ENCODE results near the gene KRT80.

The KRT80 gene

DNA sequence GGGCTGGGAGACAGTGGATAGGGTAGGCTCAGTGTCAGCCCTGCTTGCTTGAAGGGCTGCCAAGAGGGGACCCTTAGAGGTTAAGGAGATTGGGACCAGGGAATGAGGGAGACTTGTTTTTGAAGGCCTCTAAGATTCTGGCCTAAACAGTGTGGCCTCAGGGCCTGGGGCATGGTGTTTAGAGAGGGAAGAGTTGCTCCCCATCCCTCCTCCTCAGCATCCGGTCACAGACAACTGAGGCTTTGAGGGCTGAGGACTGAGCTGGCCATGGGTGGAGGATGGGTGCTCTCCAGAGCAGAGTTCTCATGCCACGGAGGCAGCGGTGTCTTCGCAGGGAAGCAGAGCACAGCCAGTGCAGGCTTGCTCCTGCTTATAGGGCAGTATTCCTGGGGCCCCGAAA, 49.4 kb downstream of the KRT80 start:
- TF ChIP-seq, protein P1, sequence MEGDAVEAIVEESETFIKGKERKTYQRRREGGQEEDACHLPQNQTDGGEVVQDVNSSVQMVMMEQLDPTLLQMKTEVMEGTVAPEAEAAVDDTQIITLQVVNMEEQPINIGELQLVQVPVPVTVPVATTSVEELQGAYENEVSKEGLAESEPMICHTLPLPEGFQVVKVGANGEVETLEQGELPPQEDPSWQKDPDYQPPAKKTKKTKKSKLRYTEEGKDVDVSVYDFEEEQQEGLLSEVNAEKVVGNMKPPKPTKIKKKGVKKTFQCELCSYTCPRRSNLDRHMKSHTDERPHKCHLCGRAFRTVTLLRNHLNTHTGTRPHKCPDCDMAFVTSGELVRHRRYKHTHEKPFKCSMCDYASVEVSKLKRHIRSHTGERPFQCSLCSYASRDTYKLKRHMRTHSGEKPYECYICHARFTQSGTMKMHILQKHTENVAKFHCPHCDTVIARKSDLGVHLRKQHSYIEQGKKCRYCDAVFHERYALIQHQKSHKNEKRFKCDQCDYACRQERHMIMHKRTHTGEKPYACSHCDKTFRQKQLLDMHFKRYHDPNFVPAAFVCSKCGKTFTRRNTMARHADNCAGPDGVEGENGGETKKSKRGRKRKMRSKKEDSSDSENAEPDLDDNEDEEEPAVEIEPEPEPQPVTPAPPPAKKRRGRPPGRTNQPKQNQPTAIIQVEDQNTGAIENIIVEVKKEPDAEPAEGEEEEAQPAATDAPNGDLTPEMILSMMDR (conservative IDR thresholded peaks at IDR 0.05): no peak
- H3K27ac ChIP-seq: no peak overlapping the region

DNA sequence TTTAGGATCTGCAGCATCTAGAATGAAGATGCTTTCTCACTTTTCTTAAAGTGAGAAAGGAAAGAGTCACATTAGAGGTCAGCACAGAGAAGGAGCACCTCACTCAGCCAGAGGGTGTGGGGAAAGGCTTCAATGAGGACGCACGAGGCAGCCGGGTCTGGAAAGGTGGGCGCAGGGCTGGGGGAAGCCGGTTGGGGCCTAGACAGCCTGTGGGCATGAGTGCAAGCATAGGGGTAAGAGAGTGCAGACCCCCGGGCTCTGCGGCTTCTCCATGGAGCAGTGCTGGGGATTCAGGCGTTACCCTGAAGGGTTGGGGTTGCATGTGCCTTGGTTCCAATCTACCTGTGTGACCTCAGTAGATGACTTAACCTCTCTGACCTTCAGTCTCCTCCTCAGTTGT, 49.9 kb downstream of the KRT80 start:
- TF ChIP-seq, protein P1 (conservative IDR thresholded peaks at IDR 0.05): no peak
- no peak overlapping the region for H3K27ac ChIP-seq

DNA sequence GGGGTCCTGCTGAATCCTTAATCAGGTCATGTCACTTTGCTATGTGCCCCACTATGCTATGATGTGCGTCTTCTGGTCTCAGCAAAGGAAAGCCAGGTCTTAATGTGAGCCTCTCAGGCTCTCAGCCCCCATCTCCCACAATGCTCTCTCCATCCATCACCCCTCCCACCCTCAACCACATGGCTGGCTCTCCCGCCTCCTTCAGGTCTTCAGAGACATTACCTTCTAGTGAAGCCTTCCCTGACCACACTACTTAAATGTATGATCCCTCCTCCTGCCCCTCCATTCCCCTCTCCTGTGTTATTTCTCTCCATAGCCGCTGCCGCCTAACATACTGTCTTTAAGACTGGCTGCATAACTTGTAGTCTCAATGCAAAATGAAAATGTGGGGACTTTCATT, 50.5 kb downstream of the KRT80 start:
- H3K27ac ChIP-seq: no peak overlapping the region

DNA sequence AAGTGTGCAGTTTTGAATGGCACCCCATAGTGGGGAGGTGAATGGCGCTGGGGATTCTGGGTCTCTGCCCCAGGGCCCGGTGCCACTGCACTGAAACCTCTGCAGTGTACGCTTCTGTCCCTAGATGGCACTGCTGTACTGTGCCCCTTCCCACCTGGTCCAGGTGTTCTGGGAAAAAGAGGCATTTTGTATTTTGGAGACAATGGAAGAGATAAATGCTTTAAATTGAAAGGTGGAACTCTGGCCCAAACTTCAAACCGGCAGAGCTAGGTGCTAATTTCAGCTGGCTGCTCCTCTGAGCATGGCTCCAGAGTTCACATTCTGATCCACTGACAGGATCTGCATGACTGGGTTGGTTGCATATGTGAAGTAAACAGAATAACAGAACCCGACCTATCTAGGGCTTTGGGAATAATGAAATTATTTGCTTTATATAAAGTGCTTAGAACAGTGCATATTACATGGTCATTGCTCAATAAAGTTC, 52.2 kb downstream of the KRT80 start:
- TF ChIP-seq, protein P1 (conservative IDR thresholded peaks at IDR 0.05): peak; percentile 98
- H3K27ac ChIP-seq: peak overlapping the region; percentile 35; the same call in 1 of the 2 replicates

More for the DNA sequence above, 50.5 kb downstream of the KRT80 start:
- TF ChIP-seq, protein P1 (conservative IDR thresholded peaks at IDR 0.05): no peak

DNA sequence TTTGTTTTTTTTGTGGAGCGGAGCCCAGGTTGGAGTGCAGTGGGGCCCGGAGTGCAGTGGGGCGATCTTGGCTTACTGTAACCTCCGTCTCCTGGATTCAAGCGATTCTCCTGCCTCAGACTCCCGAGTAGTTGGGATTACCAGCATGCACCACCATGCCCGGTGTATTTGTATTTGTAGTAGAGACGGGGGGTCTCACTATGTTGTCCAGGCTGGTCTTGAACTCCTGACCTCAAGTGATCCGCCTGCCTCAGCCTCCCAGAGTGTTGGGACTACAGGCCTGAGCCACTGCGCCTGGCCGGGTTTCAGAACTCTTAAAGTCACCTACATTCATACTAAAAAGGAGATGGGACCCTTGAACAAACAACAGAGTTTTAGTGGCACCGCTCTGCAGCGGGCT, 52.7 kb downstream of the KRT80 start:
- TF ChIP-seq, protein P1 (conservative IDR thresholded peaks at IDR 0.05): no peak
- peak overlapping the region; percentile 35; the same call in 1 of the 2 replicates for H3K27ac ChIP-seq

DNA sequence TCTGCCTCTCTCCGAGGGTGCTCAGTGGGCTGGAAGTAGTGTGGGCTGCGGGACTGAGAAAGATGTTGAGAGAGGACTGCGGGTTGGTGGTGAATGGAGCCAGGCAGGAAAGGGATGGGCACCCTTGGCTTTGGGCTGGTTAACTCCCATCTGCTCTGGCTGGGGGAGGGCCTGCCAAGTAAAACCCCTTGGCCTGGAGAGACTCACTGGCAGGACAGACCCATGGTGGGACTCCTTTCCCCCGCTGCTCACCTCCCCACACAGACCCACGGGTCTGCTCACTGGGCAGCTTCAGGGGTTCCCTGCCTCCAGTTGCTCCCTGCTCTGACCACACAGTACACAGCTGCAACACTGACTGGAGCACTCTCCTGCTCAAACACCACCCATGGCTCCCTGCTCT, 54.1 kb downstream of the KRT80 start:
- TF ChIP-seq, protein P1 (conservative IDR thresholded peaks at IDR 0.05): no peak

DNA sequence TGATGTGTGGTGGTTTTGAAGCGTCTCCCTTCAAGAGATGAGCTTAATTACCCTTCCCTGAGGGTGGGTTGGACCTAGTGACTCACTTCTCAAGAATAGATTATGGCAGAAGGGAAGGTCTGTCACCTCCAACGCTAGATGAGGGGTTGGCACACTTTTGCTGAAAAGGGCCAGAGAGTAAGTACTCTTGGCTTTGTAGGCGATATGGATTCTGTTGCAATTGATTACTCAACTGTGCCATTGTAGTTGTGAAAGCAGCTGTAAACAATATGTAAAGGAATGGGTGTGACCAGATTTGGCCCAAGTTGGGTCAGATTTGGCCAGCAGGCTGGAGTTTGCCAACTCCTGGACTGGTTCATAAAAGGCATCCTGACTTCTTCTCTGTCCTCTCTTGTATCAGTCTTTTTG, 59.1 kb downstream of the KRT80 start:
- no peak overlapping the region for H3K27ac ChIP-seq
- TF ChIP-seq, protein P1 (conservative IDR thresholded peaks at IDR 0.05): no peak

More for the DNA sequence above, 54.1 kb downstream of the KRT80 start:
- no peak overlapping the region for H3K27ac ChIP-seq

All from VCaP (cell line).